GM19193 (cell line): ENCODE data around the gene LRRC28.

Source experiments
- POLR2A ChIP-seq: IDR thresholded peaks from 4 replicates; pipeline ENCODE4 v1.6.1; 2011; ENCODE audit not compliant: insufficient read depth, insufficient read length; ENCODE audit errors: extremely low read depth

LRRC28 gene

DNA sequence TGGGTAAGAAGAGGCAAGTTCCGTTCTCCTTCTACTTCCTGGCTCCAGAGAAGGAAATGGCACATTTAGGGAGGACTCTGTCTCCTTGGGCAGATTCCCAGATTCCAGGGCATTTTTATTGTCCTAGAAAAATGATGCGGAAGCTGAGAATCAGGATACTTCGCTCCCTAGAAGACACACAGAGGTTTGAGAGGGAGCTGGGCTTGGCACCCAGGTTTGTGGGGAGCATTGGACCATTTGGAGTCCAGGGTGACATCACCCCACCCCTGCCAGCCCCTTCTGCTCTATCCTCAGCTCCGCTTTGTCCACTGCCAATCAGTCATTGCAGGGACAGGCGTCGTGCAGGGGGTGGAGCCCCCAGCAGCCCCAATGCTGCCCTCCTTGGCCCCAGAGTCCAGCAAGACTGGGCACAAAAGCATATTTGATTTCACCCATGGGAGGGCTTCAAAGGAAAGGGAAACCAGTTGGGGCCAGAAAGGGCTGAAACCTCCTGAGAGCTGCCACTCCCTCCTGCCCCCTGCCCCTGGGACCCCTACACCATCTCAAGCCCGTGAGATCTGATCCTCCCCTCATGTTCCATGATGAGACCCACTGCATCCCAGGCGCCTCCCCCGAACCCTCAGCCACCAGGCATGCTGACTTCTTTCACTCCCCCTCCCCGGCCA lies 184.7 kb downstream of the LRRC28 start:
- TF ChIP-seq POLR2A, result no peak

DNA sequence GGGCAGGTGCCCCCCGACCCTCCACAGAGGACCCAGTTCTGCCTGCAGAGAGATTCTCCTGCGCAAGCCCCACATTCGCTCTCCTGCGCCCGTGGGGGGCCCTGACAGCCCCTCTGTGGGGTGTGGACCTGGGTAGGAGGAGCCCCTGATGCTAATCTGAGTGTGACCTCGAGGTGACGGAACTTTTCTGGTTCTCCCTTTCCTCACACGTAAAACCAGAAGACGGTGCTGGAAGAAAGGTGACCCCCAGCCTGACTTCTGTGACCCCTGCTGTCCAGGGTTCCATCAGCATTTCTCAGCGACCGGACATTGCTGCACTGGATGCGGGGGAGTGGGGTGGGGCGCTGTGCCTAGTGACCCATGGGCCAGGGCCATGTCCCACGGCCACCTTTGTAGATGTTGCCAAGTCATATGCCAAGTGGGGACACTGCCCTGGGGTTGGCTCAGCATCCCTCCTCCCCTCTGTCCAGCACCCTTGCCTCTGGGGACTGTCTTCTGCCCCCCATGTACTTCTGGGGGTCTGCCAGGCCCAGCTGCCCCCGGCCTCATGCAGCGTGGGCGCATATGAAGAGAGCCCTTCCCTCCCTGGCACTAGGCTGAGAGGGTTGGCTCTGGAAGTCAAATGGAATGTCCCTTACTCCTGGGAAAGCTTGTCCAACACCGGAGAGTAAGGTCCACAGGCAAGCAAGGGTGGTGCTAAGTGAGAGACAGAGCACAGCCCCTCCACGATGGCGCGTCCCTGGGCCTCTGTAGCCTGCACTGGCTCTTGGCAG lies 185.4 kb downstream of the LRRC28 start:
- TF ChIP-seq POLR2A, result no peak

DNA sequence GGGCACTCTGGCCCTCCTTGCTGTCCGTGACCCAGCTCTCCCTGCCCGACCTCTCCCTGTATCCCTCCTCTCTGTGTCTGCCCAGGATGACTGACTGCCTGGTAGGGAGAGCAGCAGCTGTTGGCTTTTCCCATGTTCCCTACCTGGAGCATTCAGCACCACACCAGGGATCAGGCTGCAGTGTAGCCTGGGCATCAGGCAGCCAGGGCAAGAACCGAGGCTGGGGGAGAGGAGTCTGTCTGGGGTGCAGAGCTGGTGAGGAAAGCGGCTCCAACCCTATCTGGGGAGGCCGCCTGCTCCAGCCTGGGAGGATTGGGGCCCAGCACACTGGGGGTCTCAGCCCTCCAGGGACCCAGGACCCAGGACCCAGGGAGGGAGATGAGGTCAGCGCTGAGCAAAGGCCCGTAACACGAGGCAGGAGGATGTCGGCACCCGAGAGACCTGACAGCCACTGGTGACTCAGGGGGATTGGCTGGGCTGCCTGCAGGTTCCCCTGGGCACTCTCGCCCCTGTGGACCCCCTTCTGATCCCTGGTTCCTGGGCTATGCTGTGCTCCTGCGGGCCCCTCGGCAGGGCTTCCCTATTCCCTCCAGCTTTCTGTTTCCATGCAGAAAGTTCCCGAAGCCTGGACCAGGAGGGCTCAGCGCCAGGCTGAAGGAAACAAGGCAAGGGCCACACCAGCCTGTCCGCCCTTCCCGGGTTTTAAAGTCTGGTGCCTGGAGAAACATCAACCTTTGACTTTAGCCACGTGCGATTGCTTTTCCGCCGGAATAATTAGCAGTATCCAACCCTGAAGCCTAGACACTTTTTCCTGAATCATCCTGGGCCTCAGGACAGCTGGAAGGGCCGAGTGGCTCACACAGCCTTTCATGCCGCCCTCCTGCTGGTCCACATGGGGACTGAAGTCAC lies 186.3 kb downstream of the LRRC28 start:
- no peak for TF ChIP-seq POLR2A

DNA sequence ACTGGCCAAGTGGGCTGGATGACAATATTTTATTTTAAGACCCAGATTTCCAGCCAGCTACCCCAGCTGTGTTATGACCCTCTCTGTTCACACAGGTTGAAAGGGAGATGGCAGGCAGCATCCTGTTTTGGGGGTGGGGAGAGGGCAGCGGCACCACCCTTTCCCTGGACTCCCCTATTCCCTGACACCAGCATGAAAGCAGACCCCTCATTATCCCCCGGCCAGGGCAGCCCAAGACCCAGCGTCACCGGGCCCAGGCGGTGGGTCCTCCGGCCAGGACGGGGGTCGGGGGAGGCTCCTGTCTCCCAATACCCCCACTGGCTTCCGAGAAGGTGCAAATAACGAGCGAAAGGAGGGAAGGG lies 186.9 kb downstream of the LRRC28 start:
- no peak for TF ChIP-seq POLR2A

DNA sequence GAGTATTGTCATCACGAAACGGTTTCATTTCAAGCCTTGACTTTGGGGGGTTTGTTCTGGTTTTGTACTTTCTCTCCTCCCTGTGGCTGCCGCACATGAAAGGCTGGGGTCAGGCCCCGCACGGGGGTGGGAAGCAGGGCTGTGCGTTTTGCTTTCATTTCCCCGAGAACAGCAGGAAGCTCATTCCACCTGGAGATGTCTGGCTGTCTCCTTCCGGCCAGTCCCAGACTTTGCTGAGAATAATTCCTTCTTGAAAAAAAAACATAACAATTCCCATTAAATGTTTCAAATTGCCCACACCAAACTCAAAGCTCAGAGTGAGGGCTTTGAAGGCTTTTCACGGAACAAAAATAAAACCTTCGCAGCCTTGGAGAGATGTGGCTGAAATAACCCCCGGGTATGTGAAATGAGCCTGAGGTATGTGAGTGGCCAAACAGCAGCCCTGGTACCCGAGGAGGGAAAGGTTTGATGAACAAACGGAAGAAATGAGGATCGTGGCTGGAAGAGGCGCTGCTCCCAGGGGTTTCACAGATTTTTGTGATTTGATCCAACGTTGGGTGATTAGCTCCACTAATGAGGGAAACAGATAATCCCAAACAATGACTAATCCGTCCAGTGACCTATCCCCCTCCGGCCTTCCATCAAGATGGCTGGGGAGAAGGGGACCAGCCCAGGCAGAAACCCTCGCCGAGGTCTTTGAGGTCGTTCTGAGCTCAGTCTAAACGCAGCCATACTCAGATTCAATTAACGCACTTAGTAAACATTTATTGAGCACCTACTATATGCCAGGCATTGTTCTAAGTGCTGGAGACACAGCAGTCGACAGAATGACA lies 187.6 kb downstream of the LRRC28 start:
- no peak for TF ChIP-seq POLR2A

DNA sequence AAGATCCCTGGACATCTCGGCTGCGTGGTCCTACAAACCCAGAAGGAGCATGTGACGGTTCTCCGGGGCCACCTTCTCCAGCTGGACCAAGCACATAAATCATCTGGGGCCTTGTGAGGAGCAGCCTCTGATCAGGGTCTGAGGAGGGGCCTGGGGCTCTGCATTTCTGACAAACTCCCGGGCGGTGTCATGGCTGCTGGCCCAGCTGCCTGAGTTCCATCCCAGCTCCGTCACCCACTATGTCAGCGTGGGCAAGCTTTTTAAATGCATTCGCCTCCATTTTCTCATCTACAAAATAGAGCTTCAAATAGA lies 188.2 kb downstream of the LRRC28 start:
- TF ChIP-seq POLR2A, result no peak

DNA sequence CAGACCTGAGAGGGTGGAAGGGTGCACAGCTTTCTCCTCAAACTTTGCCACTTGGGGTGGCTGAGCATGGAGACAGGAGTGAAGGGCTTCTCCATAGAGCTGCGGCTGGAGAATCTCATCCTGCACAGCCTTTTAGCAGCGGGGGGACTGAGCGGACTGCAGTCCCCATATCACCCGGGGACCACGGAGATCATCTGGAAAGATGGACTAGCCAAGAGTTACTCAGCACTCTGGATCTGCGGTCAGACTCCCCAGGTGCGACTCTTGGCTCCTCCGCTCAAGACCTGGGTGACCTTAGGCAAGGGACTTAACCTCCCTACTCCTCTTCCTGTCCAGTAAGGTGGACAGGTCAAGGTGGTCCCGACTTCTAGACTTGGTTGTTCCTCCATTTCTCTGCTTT lies 188.7 kb downstream of the LRRC28 start:
- TF ChIP-seq POLR2A, result no peak
